ENCODE results near the gene GNAQ.
"Not testable (repeated sequence)": the region's sequence is repeated elsewhere in the genome, so short reads cannot be mapped to it uniquely, and the experiment has no call there.

The GNAQ gene

DNA sequence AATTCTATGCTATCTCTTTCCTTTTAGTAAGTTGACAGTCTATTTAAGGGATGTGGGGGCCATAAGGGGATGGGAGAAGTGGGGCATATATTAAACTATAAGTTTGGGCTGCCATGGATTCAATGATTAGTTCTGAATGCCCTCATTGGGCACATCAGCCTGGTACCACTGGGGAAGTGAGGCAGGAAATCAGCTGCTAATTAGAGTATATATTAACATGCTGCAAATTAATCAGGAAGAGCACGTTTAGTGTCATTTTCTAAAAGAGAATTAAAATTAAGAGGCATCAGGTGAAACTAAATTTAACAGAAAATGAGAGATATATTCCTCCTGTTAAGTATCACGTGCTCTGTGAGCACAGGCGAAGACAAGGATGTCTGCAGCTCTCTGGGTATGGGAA, 260.4 kb downstream of the GNAQ start:
- no peak for DNase-seq (ENCODE audit: low read depth)

- no peak for DNase-seq (ENCODE audit: low read depth)
Measured at GRCh38 chr9:77770340-77770739, 261.3 kb downstream of the GNAQ start.

DNA sequence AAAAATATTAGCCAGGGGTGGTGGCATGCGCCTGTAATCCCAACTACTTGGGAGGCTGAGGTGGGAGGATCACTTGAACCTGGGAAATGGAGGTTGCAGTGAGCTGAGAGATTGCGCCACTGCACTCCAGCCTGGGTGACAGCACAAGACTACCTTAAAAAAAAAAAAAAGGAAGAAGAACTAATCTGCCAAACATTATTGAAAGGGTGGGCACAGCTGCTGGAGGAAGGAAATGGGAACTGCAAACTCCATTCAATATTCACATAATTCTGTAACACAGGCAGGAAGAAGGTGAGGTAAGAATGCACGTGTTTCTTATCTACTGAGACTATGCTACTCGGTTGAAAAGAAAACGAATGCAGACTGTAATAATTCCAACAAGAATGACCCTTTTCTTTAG, 262.4 kb downstream of the GNAQ start:
- no peak for DNase-seq (ENCODE audit: low read depth)

DNA sequence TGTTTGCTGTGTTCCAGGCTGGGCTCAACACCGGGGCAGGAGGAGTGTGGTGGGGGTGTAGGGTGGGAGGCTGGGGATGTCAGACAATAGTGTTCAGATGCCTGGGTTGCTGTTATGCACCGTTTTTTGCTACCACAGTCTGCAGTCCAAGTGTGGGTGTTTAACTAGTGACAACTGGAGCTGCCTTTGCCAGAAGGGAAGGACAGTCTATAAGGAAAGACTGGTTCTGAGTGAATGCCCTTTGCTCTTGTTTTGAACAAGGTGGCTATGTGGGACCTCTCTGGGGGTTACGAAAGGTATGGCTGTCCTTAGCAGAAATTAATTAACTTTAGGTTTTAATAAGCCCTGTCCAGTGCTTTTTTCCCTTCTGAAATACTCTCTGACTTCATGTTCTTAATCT, 265.0 kb downstream of the GNAQ start:
- no peak for DNase-seq (ENCODE audit: low read depth)

DNA sequence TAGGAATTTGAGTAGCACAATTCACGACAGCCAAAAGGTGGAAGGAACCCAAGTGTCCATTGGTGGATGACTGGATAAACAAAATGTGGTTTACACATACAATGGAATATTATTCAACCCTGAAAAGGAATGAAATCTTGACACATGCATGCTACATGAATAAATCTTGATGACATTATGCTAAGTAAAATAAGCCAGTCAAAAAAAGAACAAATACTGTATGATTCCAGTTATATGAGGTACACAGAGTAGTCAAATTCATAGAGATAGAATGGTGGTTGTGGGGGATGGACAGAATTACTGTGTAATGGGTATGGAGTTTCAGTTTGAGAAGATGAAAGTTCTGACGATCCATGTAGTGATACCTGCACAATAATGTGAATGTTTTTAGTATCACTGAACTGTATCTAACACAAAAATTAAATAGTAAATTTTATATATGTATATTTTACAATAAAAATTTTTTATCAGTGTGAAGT, 265.8 kb downstream of the GNAQ start:
- no peak for DNase-seq (ENCODE audit: low read depth)

GRCh38 chr9:77764894-77765780, 266.5 kb downstream of the GNAQ start:
- DNase-seq (ENCODE audit: low read depth) = no peak

GRCh38 chr9:77763566-77763965, 268.0 kb downstream of the GNAQ start:
- no peak for DNase-seq (ENCODE audit: low read depth)

DNA sequence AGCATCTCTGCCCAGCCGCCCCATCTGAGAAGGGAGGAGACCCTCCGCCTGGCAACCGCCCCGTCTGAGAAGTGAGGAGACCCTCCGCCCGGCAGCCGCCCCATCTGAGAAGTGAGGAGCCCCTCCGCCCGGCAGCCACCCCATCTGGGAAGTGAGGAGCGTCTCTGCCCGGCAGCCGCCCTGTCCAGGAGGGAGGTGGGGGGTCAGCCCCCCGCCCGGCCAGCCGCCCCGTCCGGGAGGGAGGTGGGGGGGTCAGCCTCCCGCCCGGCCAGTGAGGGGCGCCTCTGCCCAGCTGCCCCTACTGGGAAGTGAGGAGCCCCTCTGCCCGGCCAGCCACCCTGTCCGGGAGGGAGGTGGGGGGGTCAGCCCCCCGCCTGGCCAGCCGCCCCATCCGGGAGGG, 270.7 kb downstream of the GNAQ start:
- not testable (repeated sequence) for DNase-seq (ENCODE audit: low read depth)

GRCh38 chr9:77759391-77759790, 272.2 kb downstream of the GNAQ start:
- DNase-seq (ENCODE audit: low read depth) = no peak

GRCh38 chr9:77756449-77756848, 275.2 kb downstream of the GNAQ start:
- no peak for DNase-seq (ENCODE audit: low read depth)

DNA sequence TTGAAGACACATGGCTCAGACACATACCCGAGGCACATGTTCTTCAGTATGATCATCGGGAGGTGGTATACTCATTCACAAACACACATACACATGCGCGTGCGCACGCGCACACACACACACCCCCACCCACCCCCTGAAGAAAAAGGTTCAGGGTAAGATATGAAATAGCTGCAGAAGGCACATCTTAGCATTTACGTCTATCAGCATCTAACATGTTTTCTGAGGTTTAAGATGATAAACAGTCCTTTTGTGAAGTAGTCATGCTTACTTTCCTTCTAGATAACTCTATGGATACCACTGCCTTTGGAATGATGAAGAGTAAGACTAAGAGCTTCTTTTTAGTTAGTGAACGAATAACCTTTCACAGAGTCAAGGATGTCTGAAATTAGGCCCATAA, 278.4 kb downstream of the GNAQ start:
- no peak for DNase-seq (ENCODE audit: low read depth)

GRCh38 chr9:77752554-77752953, 279.1 kb downstream of the GNAQ start:
- no peak for DNase-seq (ENCODE audit: low read depth)

DNA sequence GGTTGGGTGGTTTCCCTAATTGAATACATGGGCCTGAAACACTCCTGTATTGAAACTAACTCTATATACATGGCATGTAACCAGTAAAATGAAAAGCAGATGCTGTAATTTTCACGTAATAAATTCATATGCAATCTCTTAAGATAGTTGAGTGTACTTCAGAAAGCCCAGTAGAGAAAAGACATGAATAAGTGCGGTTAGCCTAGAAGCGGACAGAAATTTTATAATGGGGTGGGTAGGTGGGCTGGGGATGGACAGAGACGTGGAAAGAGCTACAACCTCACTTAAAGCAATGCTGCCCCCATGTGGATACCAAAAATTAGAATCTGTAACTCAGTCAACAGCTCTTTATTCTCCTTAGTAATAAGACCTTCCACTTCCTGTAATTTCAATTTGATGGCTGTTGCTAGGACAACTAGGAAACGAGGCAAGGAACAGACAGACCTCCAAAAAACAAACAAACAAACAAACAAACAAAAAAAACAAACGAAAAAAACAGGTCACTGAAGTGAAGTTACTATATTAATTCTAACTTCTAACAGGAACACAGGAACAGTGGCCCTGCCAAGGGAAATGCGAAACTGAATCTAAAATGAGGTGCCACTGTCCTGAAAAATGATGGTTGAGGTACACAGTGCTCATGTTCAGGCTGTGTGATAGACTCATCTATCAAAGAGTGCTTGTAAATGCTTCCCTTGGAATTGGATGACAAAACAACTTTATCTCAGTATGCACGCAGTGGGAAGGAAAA, 280.1 kb downstream of the GNAQ start:
- DNase-seq (ENCODE audit: low read depth) = no peak

DNA sequence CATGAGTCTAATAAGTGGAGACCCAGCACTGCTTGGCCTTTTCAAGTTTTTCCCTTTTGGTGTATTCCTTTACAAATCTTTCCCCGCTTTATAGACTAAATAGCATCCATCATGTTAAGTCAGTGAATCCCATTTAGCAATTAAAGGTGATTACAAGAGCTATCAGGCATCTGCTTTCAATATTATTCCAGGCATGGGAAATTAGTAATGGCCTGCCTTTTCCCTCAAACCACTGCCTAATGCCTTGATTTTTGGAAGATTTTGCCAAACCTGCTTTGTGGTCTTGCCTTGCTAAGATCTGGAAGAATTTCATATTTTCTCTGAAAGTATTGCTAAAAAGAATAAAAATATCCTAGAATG, 280.6 kb downstream of the GNAQ start:
- no peak for DNase-seq (ENCODE audit: low read depth)

- DNase-seq (ENCODE audit: low read depth) = no peak
Measured at GRCh38 chr9:77750284-77750683, 281.3 kb downstream of the GNAQ start.

DNA sequence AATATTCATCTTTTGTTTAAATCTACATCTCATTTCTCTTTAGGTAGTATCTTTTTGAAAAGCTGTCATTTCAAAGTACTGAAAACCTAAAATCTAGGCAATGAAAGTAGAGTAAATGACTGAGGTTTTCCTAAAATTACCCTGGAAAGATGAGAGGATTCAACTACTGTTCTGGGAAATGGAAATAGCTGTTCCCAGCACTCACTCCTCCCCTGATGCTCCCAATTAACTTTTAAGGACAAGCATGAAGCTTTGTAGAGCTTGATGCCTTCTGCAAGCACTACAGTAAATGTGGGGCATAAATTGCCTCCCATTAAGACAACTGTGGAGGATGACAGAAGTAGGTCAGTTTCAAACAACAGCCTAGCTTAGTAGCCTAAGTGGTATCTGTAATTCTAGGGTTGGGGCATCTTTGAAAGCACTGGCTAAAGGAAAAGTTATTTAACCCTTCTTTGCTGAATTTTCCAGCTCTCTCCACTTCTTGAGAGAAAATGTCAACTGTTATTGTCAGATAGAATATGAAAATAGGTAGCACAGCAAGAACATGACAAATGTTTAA, 283.3 kb downstream of the GNAQ start:
- no peak for DNase-seq (ENCODE audit: low read depth)

DNA sequence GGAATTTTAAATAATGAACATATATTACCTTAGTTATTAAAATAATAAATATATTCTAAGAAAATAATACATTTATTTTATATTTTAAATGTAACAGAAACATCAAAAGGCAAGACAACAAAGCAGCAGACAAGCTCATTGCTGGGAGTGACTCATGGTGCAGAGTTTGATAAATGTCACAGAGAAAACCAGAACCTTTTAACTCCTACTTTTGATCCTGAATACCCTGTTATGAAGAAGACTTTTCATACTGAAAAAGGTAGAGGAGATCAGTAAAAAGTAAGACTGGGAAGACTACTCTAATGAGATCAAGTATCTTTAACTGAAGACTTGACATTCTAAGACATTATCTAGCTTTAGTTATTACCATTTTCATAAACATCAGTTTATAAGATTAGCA, 284.4 kb downstream of the GNAQ start:
- DNase-seq (ENCODE audit: low read depth) = no peak

- no peak for DNase-seq (ENCODE audit: low read depth)
Measured at GRCh38 chr9:77744841-77745430, 286.7 kb downstream of the GNAQ start.

DNA sequence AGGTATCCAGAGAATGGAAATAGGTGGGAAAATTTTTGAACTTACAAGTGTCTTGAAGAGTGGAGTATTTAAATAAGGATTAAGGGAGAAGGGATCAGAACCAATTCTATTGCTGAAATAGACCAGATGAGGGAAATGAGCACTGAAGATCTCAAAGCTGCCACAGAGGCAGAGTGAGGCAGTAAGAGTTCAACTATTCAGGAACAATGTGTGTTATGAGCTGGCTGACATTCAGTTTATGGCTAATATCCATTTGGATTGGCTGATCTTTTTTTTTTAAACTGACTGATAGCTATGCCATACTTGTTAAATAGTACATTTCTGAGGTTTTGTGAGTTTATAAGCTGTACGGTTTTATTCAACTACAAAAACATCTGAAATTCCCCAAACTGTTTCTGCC, 288.2 kb downstream of the GNAQ start:
- no peak for DNase-seq (ENCODE audit: low read depth)

GRCh38 chr9:77738932-77739331, 292.7 kb downstream of the GNAQ start:
- DNase-seq (ENCODE audit: low read depth) = no peak

- DNase-seq (ENCODE audit: low read depth) = no peak
Measured at GRCh38 chr9:77735494-77735893, 296.1 kb downstream of the GNAQ start.

DNA sequence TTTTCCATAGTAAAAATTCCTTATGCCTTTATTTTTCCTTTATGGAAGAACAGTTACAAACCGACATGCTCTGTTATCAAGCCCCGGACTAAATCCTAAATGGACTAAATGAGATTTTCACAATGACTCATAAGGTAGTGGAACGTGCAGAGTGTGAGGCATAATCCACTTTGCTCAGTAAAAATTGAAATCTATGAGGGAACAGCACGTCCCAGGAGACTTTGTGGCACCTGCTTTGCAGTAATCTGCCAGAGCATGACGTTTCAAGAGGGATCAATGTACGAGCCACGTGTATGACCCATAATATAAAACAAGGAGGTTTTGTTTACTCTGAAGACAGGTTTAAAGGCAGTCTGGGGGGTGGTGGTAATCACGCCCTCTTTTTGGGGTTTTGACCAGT, 299.7 kb downstream of the GNAQ start:
- no peak for DNase-seq (ENCODE audit: low read depth)
